HepG2 (cell line): ENCODE measurements around the gene FAM110D. TPM values are rescaled to one million over a fixed set of nuclear protein-coding genes. Genes with fewer than 3 reads are reported as not detected.

Source experiments
- ARNT2 ChIP-seq: sonication (generic); formaldehyde crosslinking; IDR thresholded peaks from 2 replicates; pipeline ENCODE4 v1.8.0; 2022; ENCODE audit warnings: mild to moderate bottlenecking, low read depth, missing genetic modification reagents, moderate library complexity
- CENPX ChIP-seq: sonication (generic); formaldehyde crosslinking; IDR thresholded peaks from 2 replicates; pipeline ENCODE4 v1.9.0; 2021; ENCODE audit warnings: mild to moderate bottlenecking, missing genetic modification reagents, moderate library complexity
- EED ChIP-seq: sonication (generic); formaldehyde crosslinking; IDR thresholded peaks from 2 replicates; pipeline ENCODE4 v1.5.0; 2020; ENCODE audit warnings: mild to moderate bottlenecking, missing genetic modification reagents
- HNRNPLL ChIP-seq: fragments of 200-400 bp; formaldehyde crosslinking; IDR thresholded peaks from 2 replicates; pipeline ENCODE4 v1.6.1; 2017; ENCODE audit warnings: mild to moderate bottlenecking, low read depth, low read length; ENCODE audit not compliant: poor library complexity, severe bottlenecking
- RAD21 ChIP-seq: fragments of 450-650 bp; formaldehyde crosslinking; IDR thresholded peaks from 2 replicates; pipeline ENCODE4 v1.5.0; 2020; ENCODE audit warnings: mild to moderate bottlenecking
- RFX1 ChIP-seq: fragments of 450-650 bp; IDR thresholded peaks from 2 replicates; pipeline ENCODE4 v1.6.1; 2017
- SALL2 ChIP-seq: sonication (generic); formaldehyde crosslinking; IDR thresholded peaks from 2 replicates; pipeline ENCODE4 v1.8.1; 2023; ENCODE audit warnings: mild to moderate bottlenecking, missing genetic modification reagents, inconsistent platforms
- TGIF2 ChIP-seq: IDR thresholded peaks from 2 replicates; pipeline ENCODE4 v1.6.1; 2016; ENCODE audit warnings: control low read depth, missing compliant biosample characterization
- TMF1 ChIP-seq: sonication (generic); formaldehyde crosslinking; IDR thresholded peaks from 2 replicates; pipeline ENCODE4 v1.8.1; 2022; ENCODE audit warnings: low read depth, missing genetic modification reagents
- ZEB1 ChIP-seq: IDR thresholded peaks from 2 replicates; pipeline ENCODE4 v1.6.1; 2012; ENCODE audit warnings: mild to moderate bottlenecking, low read depth, inconsistent platforms; ENCODE audit not compliant: insufficient replicate concordance
- ZFX ChIP-seq: sonication (generic); formaldehyde crosslinking; IDR thresholded peaks from 2 replicates; pipeline ENCODE4 v1.4.0; 2020; ENCODE audit warnings: mild to moderate bottlenecking, low read depth, missing genetic modification reagents, moderate library complexity
- ZNF3 ChIP-seq: IDR thresholded peaks from 2 replicates; pipeline ENCODE4 v1.7.0; 2017; ENCODE audit warnings: inconsistent platforms
- ZNF761 ChIP-seq: sonication (generic); formaldehyde crosslinking; conservative IDR thresholded peaks from 2 replicates; pipeline ENCODE4 v1.4.0; 2020; ENCODE audit warnings: mild to moderate bottlenecking, missing genetic modification reagents
- polyA plus RNA-seq, 8 experiments: library from polyadenylated mRNA; depleted of rRNA in 3 of 8; stranded (reverse) in 7 of 8; unstranded in 1 of 8; fragments of >200 nt; fragmentation: Illumina TruSeq in 4 of 8; extraction: Trizol in 4 of 8; gene quantifications; 2 replicates each; pipeline versions ENCODE4 v1.2.1 to v1.2.3, GENCODE V29; 2011 to 2016; ENCODE audit warnings: low read depth in 4 of 8, missing spikeins in 1 of 8, mixed read lengths in 1 of 8; ENCODE audit not compliant: insufficient read depth in 1 of 8
- total RNA-seq, 5 experiments: library from RNA; depleted of rRNA; stranded (reverse); fragments of >200 nt; fragmentation: Illumina TruSeq; extraction: Trizol; gene quantifications; 2 replicates each; pipeline ENCODE4 v1.2.3, GENCODE V29; 2016; ENCODE audit warnings: low read depth in 1 of 5
- TF ChIP-seq, protein P1 (sequence below): sonication (generic); formaldehyde crosslinking; IDR thresholded peaks from 2 replicates; pipeline ENCODE4 v1.5.0; 2020; ENCODE audit warnings: mild to moderate bottlenecking, missing genetic modification reagents, borderline replicate concordance
- TF ChIP-seq, protein P2 (sequence below): sonication (generic); formaldehyde crosslinking; IDR thresholded peaks from 2 replicates; pipeline ENCODE4 v1.5.0; 2020; ENCODE audit warnings: missing genetic modification reagents, mild to moderate bottlenecking, borderline replicate concordance
- TF ChIP-seq, protein P3 (sequence below): sonication (generic); formaldehyde crosslinking; IDR thresholded peaks from 2 replicates; pipeline ENCODE4 v1.5.0; 2020; ENCODE audit warnings: mild to moderate bottlenecking, missing genetic modification reagents, moderate library complexity
- TF ChIP-seq, protein P4 (sequence below): sonication (generic); formaldehyde crosslinking; IDR thresholded peaks from 2 replicates; pipeline ENCODE4 v1.8.0; 2022; ENCODE audit warnings: missing genetic modification reagents, mild to moderate bottlenecking, inconsistent platforms, borderline replicate concordance

The FAM110D gene
- total and polyA plus RNA-seq, 2 of the 13 experiments (the other 11 are each of a cell fraction or from before 2014, with no cell fraction given): not detected

DNA sequence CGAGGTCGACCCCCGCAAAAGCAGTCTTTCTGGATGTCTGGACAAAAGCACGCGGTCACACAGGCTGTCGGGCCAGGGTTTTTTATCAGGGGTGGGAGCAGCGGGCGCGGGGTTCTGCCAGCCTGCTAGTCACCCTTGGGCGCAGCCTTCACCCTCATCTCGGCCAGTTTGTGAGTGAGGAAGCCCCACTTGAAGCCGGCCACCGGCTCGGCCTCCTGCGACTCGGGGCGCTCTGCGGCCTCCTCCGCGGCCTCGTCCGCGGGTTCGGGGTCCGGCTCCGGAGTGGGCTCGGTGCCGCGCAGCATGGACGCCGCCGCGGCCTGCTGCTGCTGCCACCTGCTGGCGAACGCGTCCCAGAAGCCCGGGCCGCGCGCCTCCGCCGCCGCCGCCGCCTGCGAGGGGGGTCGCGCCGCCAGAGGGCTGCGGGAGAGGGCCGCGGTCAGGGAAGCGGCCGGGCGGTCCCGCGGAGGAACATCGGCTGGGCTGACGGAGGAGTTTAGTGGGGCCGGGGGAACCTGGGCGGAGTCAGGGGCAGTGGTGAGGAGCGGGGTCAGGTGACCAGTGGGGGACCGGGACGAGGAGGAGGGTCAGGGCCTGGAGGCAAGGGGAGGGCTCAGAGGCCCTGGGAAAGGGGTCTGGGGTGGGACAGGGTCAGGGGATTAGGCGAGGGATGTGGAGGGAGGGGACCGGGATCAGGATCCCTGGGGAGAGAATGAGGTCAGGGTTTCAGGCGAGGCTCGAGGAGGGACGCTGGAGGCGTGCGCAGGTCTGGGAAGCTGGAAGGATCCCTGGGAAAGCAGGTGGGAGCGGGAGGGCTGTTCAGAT is 5.4 kb downstream of the FAM110D start (continued):
- TF ChIP-seq, protein P1, sequence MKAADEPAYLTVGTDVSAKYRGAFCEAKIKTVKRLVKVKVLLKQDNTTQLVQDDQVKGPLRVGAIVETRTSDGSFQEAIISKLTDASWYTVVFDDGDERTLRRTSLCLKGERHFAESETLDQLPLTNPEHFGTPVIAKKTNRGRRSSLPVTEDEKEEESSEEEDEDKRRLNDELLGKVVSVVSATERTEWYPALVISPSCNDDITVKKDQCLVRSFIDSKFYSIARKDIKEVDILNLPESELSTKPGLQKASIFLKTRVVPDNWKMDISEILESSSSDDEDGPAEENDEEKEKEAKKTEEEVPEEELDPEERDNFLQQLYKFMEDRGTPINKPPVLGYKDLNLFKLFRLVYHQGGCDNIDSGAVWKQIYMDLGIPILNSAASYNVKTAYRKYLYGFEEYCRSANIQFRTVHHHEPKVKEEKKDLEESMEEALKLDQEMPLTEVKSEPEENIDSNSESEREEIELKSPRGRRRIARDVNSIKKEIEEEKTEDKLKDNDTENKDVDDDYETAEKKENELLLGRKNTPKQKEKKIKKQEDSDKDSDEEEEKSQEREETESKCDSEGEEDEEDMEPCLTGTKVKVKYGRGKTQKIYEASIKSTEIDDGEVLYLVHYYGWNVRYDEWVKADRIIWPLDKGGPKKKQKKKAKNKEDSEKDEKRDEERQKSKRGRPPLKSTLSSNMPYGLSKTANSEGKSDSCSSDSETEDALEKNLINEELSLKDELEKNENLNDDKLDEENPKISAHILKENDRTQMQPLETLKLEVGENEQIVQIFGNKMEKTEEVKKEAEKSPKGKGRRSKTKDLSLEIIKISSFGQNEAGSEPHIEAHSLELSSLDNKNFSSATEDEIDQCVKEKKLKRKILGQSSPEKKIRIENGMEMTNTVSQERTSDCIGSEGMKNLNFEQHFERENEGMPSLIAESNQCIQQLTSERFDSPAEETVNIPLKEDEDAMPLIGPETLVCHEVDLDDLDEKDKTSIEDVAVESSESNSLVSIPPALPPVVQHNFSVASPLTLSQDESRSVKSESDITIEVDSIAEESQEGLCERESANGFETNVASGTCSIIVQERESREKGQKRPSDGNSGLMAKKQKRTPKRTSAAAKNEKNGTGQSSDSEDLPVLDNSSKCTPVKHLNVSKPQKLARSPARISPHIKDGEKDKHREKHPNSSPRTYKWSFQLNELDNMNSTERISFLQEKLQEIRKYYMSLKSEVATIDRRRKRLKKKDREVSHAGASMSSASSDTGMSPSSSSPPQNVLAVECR (CRISPR knock-in tag): peak; percentile 10; the same call in 1 of the 2 replicates
- TF ChIP-seq, protein P2, sequence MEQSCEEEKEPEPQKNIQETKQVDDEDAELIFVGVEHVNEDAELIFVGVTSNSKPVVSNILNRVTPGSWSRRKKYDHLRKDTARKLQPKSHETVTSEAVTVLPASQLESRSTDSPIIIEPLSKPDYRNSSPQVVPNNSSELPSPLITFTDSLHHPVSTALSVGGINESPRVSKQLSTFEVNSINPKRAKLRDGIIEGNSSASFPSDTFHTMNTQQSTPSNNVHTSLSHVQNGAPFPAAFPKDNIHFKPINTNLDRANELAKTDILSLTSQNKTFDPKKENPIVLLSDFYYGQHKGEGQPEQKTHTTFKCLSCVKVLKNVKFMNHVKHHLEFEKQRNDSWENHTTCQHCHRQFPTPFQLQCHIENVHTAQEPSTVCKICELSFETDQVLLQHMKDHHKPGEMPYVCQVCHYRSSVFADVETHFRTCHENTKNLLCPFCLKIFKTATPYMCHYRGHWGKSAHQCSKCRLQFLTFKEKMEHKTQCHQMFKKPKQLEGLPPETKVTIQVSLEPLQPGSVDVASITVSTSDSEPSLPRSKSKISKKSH (CRISPR knock-in tag): no peak
- TF ChIP-seq EED (CRISPR knock-in tag) (no peak), ZFX (CRISPR knock-in tag) (peak; percentile 64), SALL2 (0 out of 2 replicates have a peak, but pooled peaks have one; percentile 23), TMF1 (CRISPR knock-in tag) (peak; percentile 44; the same call in 1 of the 2 replicates), ARNT2 (CRISPR knock-in tag) (peak; percentile 69; the same call in 1 of the 2 replicates), CENPX (CRISPR knock-in tag) (no peak), ZEB1 (no peak), ZNF3 (CRISPR knock-in tag) (no peak), RAD21 (CRISPR knock-in tag) (peak; percentile 78), HNRNPLL (peak; percentile 11), RFX1 (no peak), ZNF761 (CRISPR knock-in tag) (peak; percentile 56; the same call in 1 of the 2 replicates), TGIF2 (no peak)
- TF ChIP-seq, protein P3, sequence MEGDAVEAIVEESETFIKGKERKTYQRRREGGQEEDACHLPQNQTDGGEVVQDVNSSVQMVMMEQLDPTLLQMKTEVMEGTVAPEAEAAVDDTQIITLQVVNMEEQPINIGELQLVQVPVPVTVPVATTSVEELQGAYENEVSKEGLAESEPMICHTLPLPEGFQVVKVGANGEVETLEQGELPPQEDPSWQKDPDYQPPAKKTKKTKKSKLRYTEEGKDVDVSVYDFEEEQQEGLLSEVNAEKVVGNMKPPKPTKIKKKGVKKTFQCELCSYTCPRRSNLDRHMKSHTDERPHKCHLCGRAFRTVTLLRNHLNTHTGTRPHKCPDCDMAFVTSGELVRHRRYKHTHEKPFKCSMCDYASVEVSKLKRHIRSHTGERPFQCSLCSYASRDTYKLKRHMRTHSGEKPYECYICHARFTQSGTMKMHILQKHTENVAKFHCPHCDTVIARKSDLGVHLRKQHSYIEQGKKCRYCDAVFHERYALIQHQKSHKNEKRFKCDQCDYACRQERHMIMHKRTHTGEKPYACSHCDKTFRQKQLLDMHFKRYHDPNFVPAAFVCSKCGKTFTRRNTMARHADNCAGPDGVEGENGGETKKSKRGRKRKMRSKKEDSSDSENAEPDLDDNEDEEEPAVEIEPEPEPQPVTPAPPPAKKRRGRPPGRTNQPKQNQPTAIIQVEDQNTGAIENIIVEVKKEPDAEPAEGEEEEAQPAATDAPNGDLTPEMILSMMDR (CRISPR knock-in tag): peak; percentile 68
- TF ChIP-seq, protein P4, sequence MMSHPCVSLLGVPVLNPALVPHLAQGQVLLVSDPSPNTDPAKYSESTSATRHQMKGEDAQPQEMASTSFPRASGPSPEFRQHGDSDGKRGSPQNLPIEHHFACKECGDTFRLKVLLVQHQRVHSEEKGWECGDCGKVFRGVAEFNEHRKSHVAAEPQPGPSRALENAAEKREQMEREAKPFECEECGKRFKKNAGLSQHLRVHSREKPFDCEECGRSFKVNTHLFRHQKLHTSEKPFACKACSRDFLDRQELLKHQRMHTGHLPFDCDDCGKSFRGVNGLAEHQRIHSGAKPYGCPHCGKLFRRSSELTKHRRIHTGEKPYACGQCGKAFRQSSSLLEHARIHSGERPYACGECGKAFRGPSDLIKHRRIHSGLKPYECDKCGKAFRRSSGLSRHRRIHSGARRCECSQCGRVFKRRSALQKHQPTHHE (CRISPR knock-in tag): 0 out of 2 replicates have a peak, but pooled peaks have one; percentile 30
